Sigmoid colon (tissue), 7 donors: ENCODE measurements around the gene PSPN. TPM values are rescaled to one million over a fixed set of nuclear protein-coding genes. Genes with fewer than 3 reads are reported as not detected.
"Not testable (repeated sequence)": the region's sequence is repeated elsewhere in the genome, so short reads cannot be mapped to it uniquely, and the experiment has no call there.

Experiments
- DNase-seq: peaks from one replicate; pipeline ENCODE4 v3.0.0-alpha.2; 2019
- H3K27ac ChIP-seq, 4 donors: fragments of 200-600 bp; sonication (generic); one replicate each; pipeline ENCODE4 v1.5.1; 2016 to 2019; ENCODE audit warnings: mild to moderate bottlenecking in 1 of 4
- H3K27me3 ChIP-seq, 3 donors: fragments of 200-600 bp; sonication (generic); one replicate each; pipeline ENCODE4 v1.5.1; 2019; ENCODE audit warnings: mild to moderate bottlenecking in 1 of 3
- H3K36me3 ChIP-seq, 4 donors: fragments of 200-600 bp; sonication (generic); one replicate each; pipeline ENCODE4 v1.5.1; 2016 to 2019
- H3K4me1 ChIP-seq, 4 donors: fragments of 200-600 bp; sonication (generic); one replicate each; pipeline ENCODE4 v1.5.1; 2017 to 2019
- H3K4me3 ChIP-seq, 4 donors: fragments of 200-600 bp; sonication (generic); one replicate each; pipeline ENCODE4 v1.5.1; 2017 to 2019; ENCODE audit warnings: mild to moderate bottlenecking in 2 of 4, moderate library complexity in 1 of 4
- H3K9me3 ChIP-seq, 4 donors: fragments of 200-600 bp in 3 of 4; sonication (generic) in 3 of 4; one replicate each; pipeline versions ENCODE4 v1.5.1 to v1.6.1; 2013 to 2019
- EP300 ChIP-seq, 4 donors: sonication (generic); formaldehyde crosslinking; IDR thresholded peaks; one replicate each; pipeline ENCODE4 v1.6.1; 2017; ENCODE audit warnings: antibody characterized with exemption in 4 of 4
- POLR2A ChIP-seq, 2 donors: fragments of 450-650 bp; IDR thresholded peaks; one replicate each; pipeline ENCODE4 v1.6.1; 2016; ENCODE audit warnings: antibody characterized with exemption in 2 of 2, mild to moderate bottlenecking in 2 of 2, moderate library complexity in 2 of 2
- POLR2AphosphoS5 ChIP-seq, 4 donors: sonication (generic); formaldehyde crosslinking; IDR thresholded peaks; one replicate each; pipeline ENCODE4 v1.6.1; 2017; ENCODE audit warnings: antibody characterized with exemption in 4 of 4
- WGBS, 2 donors: extraction: QIAGEN DNeasy Blood & Tissue Kit; methylation state at CpG; one replicate each; pipeline ENCODE4 v1.1.7; 2013; 5-methylcytosine and 5-hydroxymethylcytosine counted together
- intact Hi-C: fragments of 100-400 bp; cut with DNase I; formaldehyde crosslinking; loops from one replicate; pipeline ENCODE4 v1.15.1; 2023
- polyA plus RNA-seq, 3 donors: library from polyadenylated mRNA; stranded (reverse); fragments of 200-250 nt; gene quantifications; one replicate each; pipeline ENCODE4 v1.2.3, GENCODE V29; 2013
- total RNA-seq, 4 donors: library from RNA; depleted of rRNA; stranded (reverse); fragments of >200 nt; gene quantifications; one replicate each; pipeline ENCODE4 v1.1.0, GENCODE V29; 2016
- TF ChIP-seq, protein P1 (sequence below), 4 experiments: fragments of 450-650 bp in 3 of 4; fragments of 200-600 bp in 1 of 4; IDR thresholded peaks; one replicate each; pipeline ENCODE4 v1.5.1; 2016 to 2019; ENCODE audit warnings: antibody characterized with exemption in 4 of 4, mild to moderate bottlenecking in 3 of 4, moderate library complexity in 2 of 4
- donor health status: healthy with polysubstance abuse.
- donor health status: Bipolar disorder and iron deficiency.
- donor health status: healthy.

PSPN gene
- total and polyA plus RNA-seq, 7 donors = 0.41 to 5.8 (median 0.71) TPM

DNA sequence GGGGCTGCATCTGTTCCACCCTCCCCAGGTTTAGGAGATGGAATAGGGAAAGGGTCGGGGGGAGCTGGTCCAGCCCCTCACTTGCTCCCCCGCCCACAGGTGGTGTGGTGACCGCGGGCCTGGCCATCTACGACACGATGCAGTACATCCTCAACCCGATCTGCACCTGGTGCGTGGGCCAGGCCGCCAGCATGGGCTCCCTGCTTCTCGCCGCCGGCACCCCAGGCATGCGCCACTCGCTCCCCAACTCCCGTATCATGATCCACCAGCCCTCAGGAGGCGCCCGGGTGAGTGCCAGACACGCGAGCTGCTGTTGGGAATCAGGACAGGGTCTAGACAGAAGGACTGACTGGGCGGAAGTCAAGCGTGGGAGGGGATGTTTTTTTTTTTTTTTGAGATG, 11.4 kb downstream of the PSPN start:
- Histone ChIP-seq H3K27ac (no peak overlapping the region), H3K36me3 (peaks cover 8 to 62% (median 43%) of the 10 kb centered on the region in 4 donors), H3K27me3 (no peaks in the 10 kb centered on the region), H3K4me3 (no peak overlapping the region), H3K4me1 (peaks cover 0 to 15% (median 13%) of the 10 kb centered on the region in 4 donors), H3K9me3 (no peaks in the 10 kb centered on the region)
- DNase-seq = no peak
- TF ChIP-seq POLR2A (IDR thresholded peaks at IDR 0.05) (no peak), POLR2AphosphoS5 (IDR thresholded peaks at IDR 0.05) (no peak), EP300 (IDR thresholded peaks at IDR 0.05) (no peak)
- TF ChIP-seq, protein P1, sequence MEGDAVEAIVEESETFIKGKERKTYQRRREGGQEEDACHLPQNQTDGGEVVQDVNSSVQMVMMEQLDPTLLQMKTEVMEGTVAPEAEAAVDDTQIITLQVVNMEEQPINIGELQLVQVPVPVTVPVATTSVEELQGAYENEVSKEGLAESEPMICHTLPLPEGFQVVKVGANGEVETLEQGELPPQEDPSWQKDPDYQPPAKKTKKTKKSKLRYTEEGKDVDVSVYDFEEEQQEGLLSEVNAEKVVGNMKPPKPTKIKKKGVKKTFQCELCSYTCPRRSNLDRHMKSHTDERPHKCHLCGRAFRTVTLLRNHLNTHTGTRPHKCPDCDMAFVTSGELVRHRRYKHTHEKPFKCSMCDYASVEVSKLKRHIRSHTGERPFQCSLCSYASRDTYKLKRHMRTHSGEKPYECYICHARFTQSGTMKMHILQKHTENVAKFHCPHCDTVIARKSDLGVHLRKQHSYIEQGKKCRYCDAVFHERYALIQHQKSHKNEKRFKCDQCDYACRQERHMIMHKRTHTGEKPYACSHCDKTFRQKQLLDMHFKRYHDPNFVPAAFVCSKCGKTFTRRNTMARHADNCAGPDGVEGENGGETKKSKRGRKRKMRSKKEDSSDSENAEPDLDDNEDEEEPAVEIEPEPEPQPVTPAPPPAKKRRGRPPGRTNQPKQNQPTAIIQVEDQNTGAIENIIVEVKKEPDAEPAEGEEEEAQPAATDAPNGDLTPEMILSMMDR (IDR thresholded peaks at IDR 0.05) = no peak
- intact Hi-C loops = no loop called here
- 95 to 98% methylated on average over 21 of the region's 21 CpGs for WGBS, 2 donors

DNA sequence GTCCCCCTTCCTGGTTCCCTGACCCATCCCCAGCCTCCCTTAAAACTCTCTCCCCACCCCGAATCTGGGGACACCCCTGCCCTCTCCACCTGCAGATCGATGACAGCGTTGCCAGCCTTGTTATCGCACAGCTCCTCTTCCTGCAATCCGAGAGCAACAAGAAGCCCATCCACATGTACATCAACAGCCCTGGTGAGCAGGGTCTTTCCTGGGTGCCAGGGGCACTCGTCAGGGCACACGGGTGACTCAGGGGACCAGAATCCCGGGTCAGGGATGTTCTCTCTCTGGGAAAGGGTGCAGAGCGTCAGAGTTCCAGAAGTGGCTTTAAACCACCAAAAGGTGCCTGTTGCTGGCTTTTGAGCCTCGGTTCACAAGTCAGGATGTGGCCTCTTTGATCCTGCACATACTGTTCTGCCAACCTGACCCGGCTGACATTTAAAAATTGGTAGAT, 13.4 kb downstream of the PSPN start:
- Histone ChIP-seq H3K9me3 (no peaks in the 10 kb centered on the region), H3K27me3 (no peaks in the 10 kb centered on the region), H3K4me3 (peak overlapping the region; percentile 87 to 94 (median 91)), H3K36me3 (peaks cover 8 to 42% (median 31%) of the 10 kb centered on the region in 4 donors), H3K27ac (peak overlapping the region; percentile 89 to 92 (median 90)), H3K4me1 (peaks cover 0 to 15% (median 13%) of the 10 kb centered on the region in 4 donors)
- intact Hi-C loops = no loop called here
- DNase-seq = no peak
- WGBS, 2 donors = 22 to 26% methylated on average over 11 of the region's 11 CpGs
- TF ChIP-seq, protein P1 (IDR thresholded peaks at IDR 0.05) = no peak
- TF ChIP-seq EP300 (IDR thresholded peaks at IDR 0.05) (no peak), POLR2A (IDR thresholded peaks at IDR 0.05) (no peak), POLR2AphosphoS5 (IDR thresholded peaks at IDR 0.05) (no peak)

DNA sequence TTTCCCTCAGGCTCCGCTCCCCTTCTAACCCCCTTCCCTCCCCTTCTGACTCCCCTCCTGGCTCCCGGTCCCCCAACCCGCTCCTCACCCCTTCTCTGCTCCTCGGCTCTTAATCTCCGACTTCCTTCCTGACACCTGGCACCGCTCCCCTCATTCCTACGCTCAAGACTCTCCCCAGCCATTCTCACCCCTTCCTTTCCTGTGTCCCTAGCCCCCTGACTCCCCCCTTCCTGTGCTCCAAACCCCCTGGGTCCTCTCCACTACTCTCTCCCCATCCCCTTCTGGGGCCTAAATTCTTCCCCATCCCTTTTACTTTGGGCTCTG, 13.7 kb downstream of the PSPN start:
- Histone ChIP-seq H3K4me3 (peak overlapping the region; percentile 87 to 94 (median 91)), H3K36me3 (peaks cover 8 to 38% (median 28%) of the 10 kb centered on the region in 4 donors), H3K27me3 (no peaks in the 10 kb centered on the region), H3K4me1 (peaks cover 0 to 15% (median 13%) of the 10 kb centered on the region in 4 donors), H3K9me3 (no peaks in the 10 kb centered on the region), H3K27ac (peak overlapping the region; percentile 89 to 92 (median 90))
- intact Hi-C loops = no loop called here
- peak; percentile 70 for DNase-seq
- WGBS, 2 donors = 1% methylated on average over 7 of the region's 7 CpGs
- TF ChIP-seq POLR2AphosphoS5 (IDR thresholded peaks at IDR 0.05) (no peak), EP300 (IDR thresholded peaks at IDR 0.05) (no peak), POLR2A (IDR thresholded peaks at IDR 0.05) (no peak)
- TF ChIP-seq, protein P1 (IDR thresholded peaks at IDR 0.05) = no peak

DNA sequence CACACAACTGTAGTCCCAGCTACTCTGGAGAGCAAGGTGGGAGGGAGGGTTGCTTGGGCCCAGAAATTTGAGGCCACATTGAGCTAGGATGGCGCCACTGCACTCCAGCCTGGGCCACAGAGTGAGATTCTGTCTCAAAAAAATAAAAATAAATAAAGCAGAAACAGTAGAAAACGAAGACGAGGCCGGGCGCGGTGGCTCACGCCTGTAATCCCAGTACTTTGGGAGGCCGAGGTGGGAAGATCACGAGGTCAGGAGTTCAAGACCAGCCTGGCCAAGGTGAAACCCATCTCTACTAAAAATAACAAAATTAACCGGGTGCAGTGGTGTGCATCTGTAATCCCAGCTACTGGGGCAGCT, 14.9 kb downstream of the PSPN start:
- H3K27ac ChIP-seq = peak overlapping the region; percentile 89 to 92 (median 90)
- DNase-seq = not testable (repeated sequence)

DNA sequence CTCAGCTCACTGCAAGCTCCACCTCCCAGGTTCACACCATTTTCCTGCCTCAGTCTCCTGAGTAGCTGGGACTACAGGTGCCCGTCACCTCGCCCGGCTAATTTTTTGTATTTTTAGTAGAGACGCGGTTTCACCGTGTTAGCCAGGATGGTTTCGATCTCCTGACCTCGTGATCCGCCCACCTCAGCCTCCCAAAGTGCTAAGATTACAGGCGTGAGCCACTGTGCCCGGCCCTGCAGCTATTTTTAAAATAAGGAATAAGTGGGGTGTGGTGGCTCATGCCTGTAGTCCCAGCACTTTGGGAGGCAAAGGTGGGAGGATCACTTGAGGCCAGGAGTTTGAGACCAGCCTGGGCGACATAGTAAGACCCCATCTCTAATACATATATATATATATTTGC, 15.3 kb downstream of the PSPN start:
- H3K4me3 ChIP-seq, intact Hi-C loops, H3K9me3 ChIP-seq, H3K27ac ChIP-seq, H3K27me3 ChIP-seq, DNase-seq: not testable (repeated sequence)
- Histone ChIP-seq H3K36me3 (peaks cover 0 to 23% (median 13%) of the 10 kb centered on the region in 4 donors), H3K4me1 (peaks cover 0 to 15% (median 13%) of the 10 kb centered on the region in 4 donors)
- WGBS, 2 donors = 94 to 96% methylated on average over 12 of the region's 12 CpGs

More for the DNA sequence above, 14.9 kb downstream of the PSPN start:
- intact Hi-C loops, H3K27me3 ChIP-seq, H3K9me3 ChIP-seq: not testable (repeated sequence)
- peaks cover 0 to 15% (median 13%) of the 10 kb centered on the region in 4 donors for H3K4me1 ChIP-seq
- peak overlapping the region in 3 of 4 donors; percentile 87 to 93 (median 89) for H3K4me3 ChIP-seq
- H3K36me3 ChIP-seq = peaks cover 3 to 27% (median 17%) of the 10 kb centered on the region in 4 donors
- WGBS, 2 donors = 91 to 94% methylated on average over 10 of the region's 10 CpGs
